HFF-Myc (cell line): Measurements from ENCODE around the gene CFAP92.

Experiments
- DNase-seq: peaks from one replicate; pipeline ENCODE4 v3.0.0-alpha.2; 2011; ENCODE audit warnings: low read depth; ENCODE audit errors: extremely low read depth
- H3K4me3 ChIP-seq: replicated peaks from 2 replicates; pipeline ENCODE4 v1.5.1; 2011; ENCODE audit warnings: low read depth, mild to moderate bottlenecking, control low read depth, low read length
- TF ChIP-seq, protein P1 (sequence below): IDR thresholded peaks from 2 replicates; pipeline ENCODE4 v1.5.1; 2012; ENCODE audit warnings: mild to moderate bottlenecking, low read depth, low read length, control low read depth; ENCODE audit errors: missing control alignments

The CFAP92 gene

DNA sequence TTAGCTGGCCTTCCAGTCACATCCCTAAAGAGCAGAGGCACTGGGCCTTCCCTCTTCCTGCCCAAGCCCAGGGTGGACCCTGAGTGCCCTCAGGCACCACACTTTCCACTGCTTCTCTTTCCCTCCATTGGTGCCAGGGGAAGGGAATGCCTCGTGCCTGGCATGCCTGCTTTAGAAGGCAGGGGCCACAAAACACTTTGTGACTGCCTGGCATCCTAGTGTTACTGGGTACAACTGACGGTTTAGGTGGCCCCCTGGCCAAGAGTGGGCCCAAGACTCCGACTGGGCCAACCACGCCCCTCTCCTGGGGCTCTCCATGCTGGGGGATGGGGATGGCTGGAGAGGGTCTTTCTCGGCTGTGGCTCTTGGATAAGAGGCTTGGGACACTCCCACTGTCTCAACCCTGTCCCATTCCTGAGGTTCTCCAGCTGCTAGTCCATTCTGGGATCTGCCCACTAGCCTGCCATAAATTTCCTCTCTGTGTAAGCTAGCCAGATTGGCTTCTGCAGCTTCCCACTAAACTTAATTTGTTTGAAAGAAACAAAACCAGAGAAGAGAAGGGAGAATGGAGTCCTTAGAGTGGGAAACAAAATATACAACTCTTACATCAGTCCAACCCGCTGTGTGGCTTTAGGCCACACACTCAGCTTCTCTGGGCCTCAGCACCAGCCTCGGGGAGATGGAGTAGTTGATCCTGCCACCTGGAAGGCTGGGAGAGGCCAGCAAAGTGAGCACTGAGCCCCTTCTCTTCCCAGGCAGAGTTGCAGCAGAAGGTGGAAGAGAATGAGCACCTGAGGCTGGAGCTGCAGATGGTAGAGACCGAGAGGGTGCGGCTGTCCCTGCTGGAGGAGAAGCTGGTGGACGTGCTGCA is 42.6 kb upstream of the CFAP92 start:
- DNase-seq, result no peak
- TF ChIP-seq, protein P1, sequence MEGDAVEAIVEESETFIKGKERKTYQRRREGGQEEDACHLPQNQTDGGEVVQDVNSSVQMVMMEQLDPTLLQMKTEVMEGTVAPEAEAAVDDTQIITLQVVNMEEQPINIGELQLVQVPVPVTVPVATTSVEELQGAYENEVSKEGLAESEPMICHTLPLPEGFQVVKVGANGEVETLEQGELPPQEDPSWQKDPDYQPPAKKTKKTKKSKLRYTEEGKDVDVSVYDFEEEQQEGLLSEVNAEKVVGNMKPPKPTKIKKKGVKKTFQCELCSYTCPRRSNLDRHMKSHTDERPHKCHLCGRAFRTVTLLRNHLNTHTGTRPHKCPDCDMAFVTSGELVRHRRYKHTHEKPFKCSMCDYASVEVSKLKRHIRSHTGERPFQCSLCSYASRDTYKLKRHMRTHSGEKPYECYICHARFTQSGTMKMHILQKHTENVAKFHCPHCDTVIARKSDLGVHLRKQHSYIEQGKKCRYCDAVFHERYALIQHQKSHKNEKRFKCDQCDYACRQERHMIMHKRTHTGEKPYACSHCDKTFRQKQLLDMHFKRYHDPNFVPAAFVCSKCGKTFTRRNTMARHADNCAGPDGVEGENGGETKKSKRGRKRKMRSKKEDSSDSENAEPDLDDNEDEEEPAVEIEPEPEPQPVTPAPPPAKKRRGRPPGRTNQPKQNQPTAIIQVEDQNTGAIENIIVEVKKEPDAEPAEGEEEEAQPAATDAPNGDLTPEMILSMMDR, result no peak
- H3K4me3 ChIP-seq, result no peak overlapping the region

DNA sequence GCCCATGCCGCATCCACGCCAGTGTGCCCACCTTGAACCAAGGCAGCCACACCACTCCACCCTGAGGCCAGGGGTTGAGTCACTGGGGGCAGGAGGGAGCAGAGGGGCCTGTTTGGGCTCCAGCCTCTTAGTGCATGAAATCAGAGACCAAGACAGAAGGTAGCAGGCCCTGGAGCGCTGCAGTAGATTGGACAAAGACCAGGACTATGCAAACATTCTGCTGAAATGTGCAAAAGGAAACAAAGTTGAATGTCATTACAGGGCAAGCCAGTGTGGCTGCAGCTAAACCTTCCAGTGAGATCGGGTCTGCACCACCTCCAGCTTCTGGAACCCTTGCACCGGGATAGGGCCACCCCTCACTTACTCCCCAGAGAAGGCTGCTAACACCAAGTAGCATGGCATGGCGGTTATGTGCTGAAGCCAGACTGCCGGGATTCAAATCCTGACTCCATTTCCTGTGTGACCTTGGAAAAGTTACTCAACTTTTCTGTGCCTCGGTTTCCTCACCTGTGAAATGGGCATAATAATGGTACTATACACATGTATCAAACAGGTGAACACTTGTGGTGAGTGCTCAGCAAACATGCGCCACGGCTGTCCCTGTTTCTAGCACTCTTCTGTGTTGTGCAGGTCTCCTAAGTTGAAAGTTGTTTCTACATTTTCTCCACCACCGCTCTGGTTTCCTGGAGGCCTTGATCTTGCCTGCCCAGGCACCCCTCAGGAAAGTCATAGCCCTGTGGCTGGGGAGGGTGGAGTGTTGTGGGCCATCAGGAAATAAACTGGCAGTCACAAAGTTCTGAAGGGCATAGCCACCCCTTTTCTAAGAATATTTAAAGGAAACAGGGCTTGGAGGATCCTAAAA is 41.7 kb upstream of the CFAP92 start:
- H3K4me3 ChIP-seq, result no peak overlapping the region
- DNase-seq, result no peak
- TF ChIP-seq, protein P1, result no peak

DNA sequence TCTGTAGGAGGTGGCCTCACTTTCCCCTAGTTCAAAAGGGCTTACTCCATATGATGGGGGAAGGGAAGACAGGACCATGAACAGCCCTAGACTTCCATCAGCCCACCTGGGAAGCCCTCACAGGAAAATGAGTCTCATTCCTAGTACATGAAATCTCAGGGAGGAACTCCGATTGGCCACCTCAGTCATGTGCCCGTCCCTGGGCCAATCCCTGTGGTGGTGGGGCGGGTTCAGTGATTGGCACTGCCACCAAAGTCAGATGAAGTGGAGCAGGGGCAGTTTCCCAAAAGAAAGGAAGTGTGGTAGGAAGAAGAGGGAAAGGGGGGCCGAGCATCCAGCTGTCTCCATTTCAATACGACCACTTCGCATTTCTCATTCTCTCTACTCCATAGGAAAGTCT is 40.8 kb upstream of the CFAP92 start:
- no peak overlapping the region for H3K4me3 ChIP-seq
- DNase-seq, result no peak
- TF ChIP-seq, protein P1, result no peak

DNA sequence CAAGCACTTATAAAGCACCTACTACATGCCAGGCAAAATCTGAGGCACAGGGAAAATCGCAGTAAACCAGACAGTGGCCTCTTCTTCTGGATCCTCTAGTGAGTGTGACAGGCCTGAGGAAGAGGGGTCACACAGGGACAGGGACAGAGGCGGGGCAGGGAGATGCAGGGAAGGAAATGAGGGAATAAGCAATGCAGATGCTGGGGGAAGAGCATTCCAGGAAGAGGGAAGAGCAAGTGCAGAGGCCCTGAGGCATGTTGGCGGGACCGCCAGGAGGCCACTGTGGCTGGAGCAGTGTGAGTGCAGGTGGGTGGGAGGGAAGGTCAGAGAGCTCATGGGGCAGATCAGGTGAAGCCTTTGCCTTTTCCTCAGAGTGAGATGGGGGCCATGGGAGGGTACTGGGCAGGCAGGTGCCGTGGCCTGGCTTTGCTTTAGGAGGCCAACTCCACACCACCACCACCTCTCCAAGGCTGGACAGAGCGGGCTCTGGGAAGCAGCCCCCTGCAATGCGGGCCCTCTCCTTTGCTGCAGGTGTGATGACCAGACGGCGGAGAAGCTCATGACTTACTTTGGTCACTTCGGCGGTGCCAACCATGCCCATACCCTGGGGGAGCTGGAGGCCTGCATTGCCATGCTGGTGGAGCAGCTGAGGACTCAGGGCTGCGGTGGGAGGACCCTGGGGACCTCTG is 39.9 kb upstream of the CFAP92 start:
- TF ChIP-seq, protein P1, result no peak
- no peak overlapping the region for H3K4me3 ChIP-seq
- DNase-seq, result no peak

DNA sequence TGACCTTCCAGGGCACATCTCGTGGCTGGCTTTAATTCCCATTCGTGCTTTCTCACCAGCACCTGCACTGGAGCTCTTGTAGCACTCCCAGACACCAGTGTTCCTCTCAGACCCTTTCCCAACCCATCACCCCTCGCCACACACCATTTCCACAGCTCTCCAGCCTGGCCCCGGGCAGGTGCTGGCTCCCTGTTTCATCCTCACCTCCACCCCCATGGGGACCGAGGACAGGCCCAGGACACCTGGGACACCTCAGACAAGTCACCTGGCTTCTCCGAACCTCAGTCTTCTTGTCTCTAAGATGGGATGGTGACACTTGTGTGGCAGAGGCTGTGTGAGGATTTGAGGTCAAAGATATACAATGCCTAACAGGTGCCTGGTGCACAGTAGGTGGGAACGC is 39.3 kb upstream of the CFAP92 start:
- TF ChIP-seq, protein P1, result no peak
- DNase-seq, result no peak
- no peak overlapping the region for H3K4me3 ChIP-seq

DNA sequence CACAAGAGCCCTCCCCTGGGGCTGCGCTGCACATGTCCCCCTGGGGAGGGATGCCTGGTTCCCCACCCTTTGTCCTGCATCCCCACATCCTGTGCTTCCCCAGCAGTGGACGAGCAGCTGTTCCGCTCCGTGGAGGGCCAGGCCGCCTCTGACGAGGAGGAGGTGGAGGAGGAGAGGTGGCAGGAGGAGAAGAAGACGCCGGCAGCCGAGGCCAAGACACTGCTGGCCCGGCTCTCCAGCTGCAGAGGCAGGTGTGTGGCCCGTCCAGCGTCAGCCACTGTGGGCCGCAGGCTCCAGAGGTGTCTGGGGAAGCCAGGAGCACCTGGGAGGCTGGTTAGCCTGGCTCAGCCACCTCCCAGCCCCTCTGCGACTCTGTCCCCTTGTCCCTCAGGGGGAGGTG is 38.8 kb upstream of the CFAP92 start:
- H3K4me3 ChIP-seq, result no peak overlapping the region
- TF ChIP-seq, protein P1, result no peak
- DNase-seq, result no peak
